BJ (cell line): ENCODE data around the gene XKR7. TPM values are rescaled to one million over a fixed set of nuclear protein-coding genes. Genes with fewer than 3 reads are reported as not detected.

Experiments used
- CTCF ChIA-PET: fragments of 350-600 bp; formaldehyde crosslinking; extraction: SDS; loops from one replicate; lab custom pipeline; 2021; ENCODE audit warnings: antibody characterized with exemption, inconsistent platforms; lab: Yijun Ruan, JAX
- POLR2A ChIA-PET: fragments of 300-600 bp; sonication (Branson Sonifier 250); formaldehyde crosslinking; extraction: SDS; loops from one replicate; lab custom pipeline; 2021; ENCODE audit warnings: antibody characterized with exemption; lab: Charles Lee
- DNase-seq: peaks from one replicate; pipeline ENCODE4 v3.0.0-alpha.2; 2011; ENCODE audit warnings: low read depth
- H3K27me3 ChIP-seq: 2 replicates; pipeline ENCODE4 v1.6.0; 2011; ENCODE audit warnings: low read length; ENCODE audit not compliant: control insufficient read depth, insufficient read depth
- H3K36me3 ChIP-seq: 2 replicates; pipeline ENCODE4 v1.5.1; 2011; ENCODE audit warnings: low read length; ENCODE audit not compliant: control insufficient read depth, insufficient read depth
- H3K4me3 ChIP-seq: 2 replicates; pipeline ENCODE4 v1.5.1; 2011; ENCODE audit warnings: low read depth, mild to moderate bottlenecking, control low read depth, low read length
- CTCF ChIP-seq: IDR thresholded peaks from 2 replicates; pipeline ENCODE4 v1.5.1; 2011; ENCODE audit warnings: low read depth, mild to moderate bottlenecking, control low read depth, inconsistent platforms, low read length, moderate library complexity; ENCODE audit not compliant: insufficient read depth
- polyA plus RNA-seq: library from polyadenylated mRNA; depleted of rRNA; stranded (reverse); fragments of >200 nt; gene quantifications from 2 replicates; pipeline ENCODE4 v1.2.3, GENCODE V29; 2011

Gene XKR7
- polyA plus RNA-seq, 1 experiment = 0.01 TPM

GRCh38 chr20:31934968-31935764, 32.8 kb upstream of the XKR7 start:
- no peak for TF ChIP-seq CTCF
- Histone ChIP-seq H3K27me3 (no peaks in the 10 kb centered on the region; the same call in 1 of the 2 replicates), H3K4me3 (no peak overlapping the region), H3K36me3 (no peaks in the 10 kb centered on the region)
- CTCF ChIA-PET = interaction anchor here (1.2 kb wide), 1 partner anchor 16 kb away, joined by 4 read pairs; no protein-coding TSS in a partner anchor
- POLR2A ChIA-PET = no interaction called here
- DNase-seq = no peak

DNA sequence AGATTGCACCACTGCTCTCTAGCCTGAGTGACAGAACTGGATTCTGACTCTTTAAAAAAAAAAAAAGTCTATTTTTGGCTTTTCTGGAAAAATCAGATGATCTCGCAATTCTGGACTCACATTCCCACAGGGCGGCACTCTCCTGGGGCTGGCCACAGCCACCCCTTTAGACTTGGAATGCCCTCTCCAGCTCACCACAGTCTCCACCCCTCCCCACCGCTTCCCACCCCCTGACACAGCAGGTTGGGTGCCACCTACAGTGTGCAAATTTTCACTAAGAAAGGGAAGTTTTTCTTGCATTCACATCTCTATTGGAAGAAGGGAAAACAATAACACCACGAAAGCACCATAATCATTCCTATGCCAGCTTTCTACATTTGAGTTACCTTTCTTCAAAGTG, 31.5 kb upstream of the XKR7 start:
- ChIA-PET POLR2A (no interaction called here), CTCF (interaction anchor here (2.1 kb wide), 1 partner anchor 15 kb away, joined by 7 read pairs; the partner anchor contains the start of gene PDRG1)
- DNase-seq = no peak
- Histone ChIP-seq H3K4me3 (no peak overlapping the region), H3K36me3 (no peaks in the 10 kb centered on the region), H3K27me3 (no peaks in the 10 kb centered on the region; the same call in 1 of the 2 replicates)
- no peak for TF ChIP-seq CTCF

- no peak overlapping the region for H3K4me3 ChIP-seq
- H3K27me3 ChIP-seq = no peaks in the 10 kb centered on the region; the same call in 1 of the 2 replicates
- TF ChIP-seq CTCF = no peak
- no peak for DNase-seq
- no peaks in the 10 kb centered on the region for H3K36me3 ChIP-seq
- ChIA-PET POLR2A (interaction anchor here (0.6 kb wide), 1 partner anchor 110 kb away, joined by 3 read pairs; no protein-coding TSS in a partner anchor), CTCF (interaction anchor here (1.4 to 2.1 kb wide), 2 partner anchors 14 to 114 kb away, joined by 4 to 7 read pairs; partner anchors contain the start of gene PDRG1)
Observed at GRCh38 chr20:31937820-31938219, 30.1 kb upstream of the XKR7 start.

DNA sequence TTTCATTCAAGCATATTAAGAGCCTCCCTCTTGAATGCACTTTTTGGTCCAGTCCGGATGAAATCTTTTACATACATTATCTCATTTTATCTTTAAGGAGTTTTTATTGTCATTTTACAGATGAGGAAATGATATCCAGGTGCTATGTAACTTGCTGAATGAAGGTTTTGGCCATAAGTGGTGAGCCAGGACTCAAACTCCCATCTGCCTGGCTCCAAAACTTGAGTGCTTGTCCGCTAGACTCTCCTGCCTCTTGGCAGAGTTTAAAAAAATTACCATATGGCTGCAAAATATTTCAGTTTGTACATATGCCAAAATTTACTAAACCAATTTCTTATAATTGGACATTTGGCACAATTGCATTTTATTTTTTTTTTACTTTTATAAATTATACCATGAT, 28.3 kb upstream of the XKR7 start:
- ChIA-PET POLR2A (no interaction called here), CTCF (no interaction called here)
- Histone ChIP-seq H3K27me3 (no peaks in the 10 kb centered on the region), H3K4me3 (no peak overlapping the region), H3K36me3 (peaks cover 1% of the 10 kb centered on the region; the same call in 1 of the 2 replicates)
- TF ChIP-seq CTCF = no peak
- DNase-seq = no peak

GRCh38 chr20:31943052-31943471, 24.9 kb upstream of the XKR7 start:
- ChIA-PET CTCF (interaction anchor here (0.9 to 1.6 kb wide), 3 partner anchors 9 to 105 kb away, joined by 3 to 6 read pairs (median 3); partner anchors contain the start of gene PDRG1), POLR2A (no interaction called here)
- TF ChIP-seq CTCF = no peak
- Histone ChIP-seq H3K36me3 (peaks cover 15% of the 10 kb centered on the region), H3K27me3 (no peaks in the 10 kb centered on the region), H3K4me3 (no peak overlapping the region)
- DNase-seq = no peak
